Activated T-helper 1 cell treated with anti-CD3 and anti-CD28 coated beads, Interleukin-12 subunit alpha, Interleukin-12 subunit beta, Interleukin-2, Interleukin-4 antibody, amounts not matched to agents 30 ng/mL and 10 ng/mL and 1 ng/mL, durations not matched to agents 14 hours and 24 hours and 36 hours (primary cell): Measurements from ENCODE around the gene ICAM5. TPM values are rescaled to one million over a fixed set of nuclear protein-coding genes. Genes with fewer than 3 reads are reported as not detected.
A peak's percentile ranks its signal among the peaks of the same experiment; 100 is the strongest.
"Not testable (repeated sequence)": the region's sequence is repeated elsewhere in the genome, so short reads cannot be mapped to it uniquely, and the experiment has no call there.

Source experiments
- DNase-seq: peaks from one replicate; pipeline ENCODE4 v3.0.0; 2021; ENCODE audit warnings: low spot score
- H3K27ac Mint-ChIP-seq: one replicate; pipeline ENCODE4 v1.8.0; 2021; ENCODE audit warnings: mild to moderate bottlenecking, mixed read lengths
- H3K27me3 Mint-ChIP-seq: one replicate; pipeline ENCODE4 v1.8.0; 2022; ENCODE audit warnings: mild to moderate bottlenecking, moderate library complexity, mixed read lengths; ENCODE audit not compliant: insufficient read depth
- H3K36me3 Mint-ChIP-seq: one replicate; pipeline ENCODE4 v1.8.0; 2021; ENCODE audit warnings: low read depth, mixed read lengths
- H3K4me1 Mint-ChIP-seq: one replicate; pipeline ENCODE4 v1.8.0; 2021; ENCODE audit warnings: low read depth, mixed read lengths
- H3K4me3 Mint-ChIP-seq: one replicate; pipeline ENCODE4 v1.8.0; 2021; ENCODE audit warnings: mild to moderate bottlenecking, moderate library complexity, mixed read lengths
- H3K9me3 Mint-ChIP-seq: one replicate; pipeline ENCODE4 v1.8.0; 2021; ENCODE audit warnings: mixed read lengths
- intact Hi-C: fragments of 100-400 bp; cut with micrococcal nuclease; formaldehyde crosslinking; loops from one replicate; pipeline ENCODE4 v1.15.1; 2024
- total RNA-seq: library from RNA; stranded (reverse); gene quantifications from 2 replicates; pipeline ENCODE4 v1.2.3, GENCODE V29; 2022

Gene ICAM5
- total RNA-seq, 1 donor from 2014 or later: 1.9 TPM

- intact Hi-C loops: no loop called here
- H3K27me3 Mint-ChIP-seq: no peaks in the 10 kb centered on the region
- no peak for DNase-seq
- peaks cover 23% of the 10 kb centered on the region for H3K36me3 Mint-ChIP-seq
- H3K9me3 Mint-ChIP-seq: no peaks in the 10 kb centered on the region
- H3K4me3 Mint-ChIP-seq: no peak overlapping the region
- no peak overlapping the region for H3K27ac Mint-ChIP-seq
- no peaks in the 10 kb centered on the region for H3K4me1 Mint-ChIP-seq
Observed at GRCh38 chr19:10325732-10326131, 36.0 kb downstream of the ICAM5 start.

GRCh38 chr19:10327793-10328192, 38.0 kb downstream of the ICAM5 start:
- Mint-ChIP-seq H3K9me3 (no peaks in the 10 kb centered on the region), H3K4me3 (no peak overlapping the region), H3K27ac (no peak overlapping the region), H3K4me1 (peaks cover 10% of the 10 kb centered on the region), H3K36me3 (peaks cover 24% of the 10 kb centered on the region), H3K27me3 (no peaks in the 10 kb centered on the region)
- intact Hi-C loops: no loop called here
- no peak for DNase-seq

- peaks cover 28% of the 10 kb centered on the region for H3K36me3 Mint-ChIP-seq
- no peaks in the 10 kb centered on the region for H3K9me3 Mint-ChIP-seq
- DNase-seq: no peak
- no peak overlapping the region for H3K27ac Mint-ChIP-seq
- intact Hi-C loops: no loop called here
- H3K4me1 Mint-ChIP-seq: peaks cover 11% of the 10 kb centered on the region
- H3K4me3 Mint-ChIP-seq: no peak overlapping the region
- no peaks in the 10 kb centered on the region for H3K27me3 Mint-ChIP-seq
Observed at GRCh38 chr19:10328558-10329429, 39.0 kb downstream of the ICAM5 start.

DNA sequence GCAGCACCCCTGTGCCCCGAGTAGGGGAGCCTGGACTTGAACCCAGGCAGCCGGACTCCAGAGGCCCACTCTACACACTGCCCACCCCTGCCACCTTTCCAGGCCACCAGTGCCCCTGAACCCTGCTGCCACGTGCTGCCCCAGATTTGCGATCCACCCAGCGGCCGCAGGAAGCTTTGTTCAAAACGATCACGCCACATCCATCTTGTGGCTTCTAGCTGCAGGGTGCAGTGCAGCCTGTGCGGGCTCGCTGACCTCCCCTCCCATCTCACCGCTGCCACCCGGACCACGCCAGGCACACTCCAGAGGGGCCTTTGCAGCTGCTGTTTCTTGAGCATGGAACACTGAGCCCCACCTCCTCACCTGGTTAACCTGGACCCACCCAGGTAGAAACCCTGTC, 39.8 kb downstream of the ICAM5 start:
- Mint-ChIP-seq H3K27me3 (no peaks in the 10 kb centered on the region), H3K4me1 (peaks cover 11% of the 10 kb centered on the region), H3K36me3 (peaks cover 28% of the 10 kb centered on the region), H3K4me3 (no peak overlapping the region), H3K27ac (no peak overlapping the region), H3K9me3 (no peaks in the 10 kb centered on the region)
- no peak for DNase-seq
- intact Hi-C loops: no loop called here

GRCh38 chr19:10332158-10332964, 42.6 kb downstream of the ICAM5 start:
- peaks cover 24% of the 10 kb centered on the region for H3K36me3 Mint-ChIP-seq

GRCh38 chr19:10332965-10333757, 43.4 kb downstream of the ICAM5 start, which contains the start of gene RAVER1:
Gene RAVER1 (minus strand): TSS chr19:10333529. CDS start chr19:10333507, 22 bp downstream.
- peak within 1 kb of the TSS; percentile 95 for H3K27ac Mint-ChIP-seq
- no peaks in the 10 kb centered on the region for H3K27me3 Mint-ChIP-seq
- H3K4me1 Mint-ChIP-seq: peaks cover 11% of the 10 kb centered on the region
- peaks cover 20% of the 10 kb centered on the region for H3K36me3 Mint-ChIP-seq
- no peaks in the 10 kb centered on the region for H3K9me3 Mint-ChIP-seq
- peak within 1 kb of the TSS; percentile 90 for H3K4me3 Mint-ChIP-seq
- peak; percentile 95 for DNase-seq
- intact Hi-C loops: loop anchor here (1.0 to 10.0 kb wide), 8 partner anchors 17 to 362 kb away; partner anchors contain the start of genes CDC37, FDX2, ICAM1 and ILF3

More at GRCh38 chr19:10332158-10332964, 42.6 kb downstream of the ICAM5 start:
- peak overlapping the region; percentile 95 for H3K27ac Mint-ChIP-seq
- no peak for DNase-seq
- peaks cover 11% of the 10 kb centered on the region for H3K4me1 Mint-ChIP-seq
- peak overlapping the region; percentile 90 for H3K4me3 Mint-ChIP-seq
- H3K9me3 Mint-ChIP-seq: no peaks in the 10 kb centered on the region
- intact Hi-C loops: loop anchor here (2.0 to 10.0 kb wide), 3 partner anchors 228 to 362 kb away; partner anchors contain the start of gene ILF3
- no peaks in the 10 kb centered on the region for H3K27me3 Mint-ChIP-seq

DNA sequence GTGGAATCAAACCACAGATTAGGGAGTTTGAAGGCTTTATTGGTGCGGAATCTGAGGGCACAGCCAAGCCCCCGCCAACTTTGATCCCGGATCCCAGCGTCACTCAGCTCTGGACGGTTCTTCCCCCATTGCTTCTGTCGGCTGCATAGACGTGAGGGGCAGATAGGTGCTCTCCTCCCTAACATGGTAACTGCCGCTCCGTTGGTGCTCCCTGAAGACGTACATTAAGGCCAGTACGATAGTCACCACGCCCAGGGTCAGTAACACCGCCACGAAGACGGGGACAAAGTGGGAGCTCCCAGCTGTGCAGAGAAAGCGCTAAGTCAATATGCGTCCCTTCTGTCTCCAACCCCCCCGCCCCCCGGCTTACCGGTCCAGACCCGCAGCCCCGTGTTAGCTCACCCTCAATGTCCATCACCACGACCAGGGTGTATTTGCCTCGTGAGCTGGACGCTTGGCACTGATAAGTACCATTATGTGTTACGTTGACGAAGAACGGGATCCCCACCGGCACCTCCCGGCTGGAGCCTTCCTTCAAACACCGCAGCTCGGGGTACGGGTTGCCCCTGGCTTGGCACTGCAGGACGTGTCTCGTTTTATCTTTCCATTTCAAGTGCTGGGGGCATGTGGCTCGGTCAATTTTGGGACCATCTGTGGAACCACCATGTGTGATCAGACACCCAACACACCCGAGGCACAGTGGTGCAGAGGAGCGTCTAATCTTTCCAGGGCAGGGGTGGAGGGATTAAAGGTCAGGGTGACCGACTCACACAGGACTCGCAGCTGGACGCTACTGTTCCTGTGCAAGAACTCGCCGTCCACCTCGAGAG, 44.2 kb downstream of the ICAM5 start:
- Mint-ChIP-seq H3K36me3 (peaks cover 20% of the 10 kb centered on the region), H3K9me3 (no peaks in the 10 kb centered on the region), H3K27me3 (no peaks in the 10 kb centered on the region), H3K27ac (peak overlapping the region; percentile 95), H3K4me1 (peaks cover 18% of the 10 kb centered on the region), H3K4me3 (peak overlapping the region; percentile 90)
- DNase-seq: no peak
- intact Hi-C loops: loop anchor here (1.0 to 10.0 kb wide), 8 partner anchors 18 to 361 kb away; partner anchors contain the start of genes CDC37, FDX2, ICAM1 and ILF3

- intact Hi-C loops: loop anchor here (5.0 to 10.0 kb wide), 2 partner anchors 318 to 360 kb away; partner anchors contain the start of gene ILF3
- Mint-ChIP-seq H3K4me1 (peaks cover 26% of the 10 kb centered on the region), H3K4me3 (peak overlapping the region; percentile 54), H3K27me3 (no peaks in the 10 kb centered on the region), H3K36me3 (peaks cover 17% of the 10 kb centered on the region), H3K27ac (peak overlapping the region; percentile 58), H3K9me3 (no peaks in the 10 kb centered on the region)
- DNase-seq: no peak
Observed at GRCh38 chr19:10334588-10335351, 45.0 kb downstream of the ICAM5 start.

DNA sequence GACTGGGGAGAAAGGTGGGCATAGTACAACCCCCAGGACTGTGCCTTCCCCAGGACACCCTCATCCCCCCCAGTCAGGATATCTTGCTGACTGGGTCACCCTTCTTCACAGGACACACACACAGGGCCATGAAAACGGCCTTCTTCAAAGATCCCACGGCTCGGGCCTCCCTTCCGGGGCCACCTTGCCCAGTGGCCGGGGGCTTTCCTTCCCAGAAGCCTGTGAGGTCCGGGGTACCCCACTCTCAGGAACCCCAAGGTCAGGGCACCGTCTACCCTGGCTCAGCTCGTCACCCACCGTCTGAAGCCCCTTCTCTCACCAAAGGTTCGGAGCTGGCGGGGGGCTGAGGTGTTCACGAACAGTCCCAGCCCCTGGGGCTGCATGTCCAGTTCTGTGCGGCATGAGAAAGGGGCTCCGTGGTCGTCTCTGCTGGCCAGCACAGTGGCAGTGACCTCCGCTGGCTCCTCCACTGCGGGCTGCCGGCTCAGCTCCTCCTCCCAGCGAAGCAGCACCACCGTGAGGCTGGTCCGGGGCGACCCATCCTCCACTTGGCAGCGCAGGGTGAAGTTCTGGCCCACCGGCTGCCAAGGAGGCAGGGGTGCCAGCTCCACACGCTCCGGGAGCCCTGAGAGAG, 45.7 kb downstream of the ICAM5 start:
- Mint-ChIP-seq H3K36me3 (peaks cover 13% of the 10 kb centered on the region), H3K9me3 (no peaks in the 10 kb centered on the region), H3K27ac (no peak overlapping the region), H3K4me1 (peaks cover 31% of the 10 kb centered on the region), H3K4me3 (peak overlapping the region; percentile 54), H3K27me3 (no peaks in the 10 kb centered on the region)
- intact Hi-C loops: loop anchor here (10.0 kb wide), 1 partner anchor 359 kb away; no protein-coding TSS in a partner anchor
- DNase-seq: no peak

- peaks cover 13% of the 10 kb centered on the region for H3K36me3 Mint-ChIP-seq
- intact Hi-C loops: loop anchor here (10.0 kb wide), 1 partner anchor 358 kb away; no protein-coding TSS in a partner anchor
- H3K27ac Mint-ChIP-seq, H3K27me3 Mint-ChIP-seq, DNase-seq, H3K9me3 Mint-ChIP-seq: not testable (repeated sequence)
- H3K4me3 Mint-ChIP-seq: peak overlapping the region; percentile 33
- H3K4me1 Mint-ChIP-seq: peaks cover 31% of the 10 kb centered on the region
Observed at GRCh38 chr19:10336725-10337124, 47.0 kb downstream of the ICAM5 start.
